Neuronal stem cell (in vitro differentiated cells): ENCODE data around the gene FAM114A1.

Experiments used
- DNase-seq: peaks from one replicate; pipeline ENCODE4 v3.0.0-alpha.2; 2013; ENCODE audit warnings: low spot score
- H2AFZ ChIP-seq: one replicate; pipeline ENCODE4 v1.6.1; 2013; ENCODE audit warnings: mild to moderate bottlenecking, low read length, inconsistent platforms
- H2AK5ac ChIP-seq: 2 replicates; pipeline ENCODE4 v1.6.1; 2013; ENCODE audit warnings: low read depth, mild to moderate bottlenecking, inconsistent platforms, low read length, moderate library complexity, mixed read lengths
- H2BK120ac ChIP-seq: 2 replicates; pipeline ENCODE4 v1.6.1; 2013; ENCODE audit warnings: low read depth, mild to moderate bottlenecking, inconsistent platforms, low read length, moderate library complexity, mixed read lengths
- H2BK12ac ChIP-seq: one replicate; pipeline ENCODE4 v1.6.1; 2013; ENCODE audit warnings: low read length, inconsistent platforms
- H2BK15ac ChIP-seq: 2 replicates; pipeline ENCODE4 v1.6.1; 2013; ENCODE audit warnings: mild to moderate bottlenecking, low read length, inconsistent platforms, mixed read lengths
- H2BK5ac ChIP-seq: one replicate; pipeline ENCODE4 v1.6.1; 2013; ENCODE audit warnings: inconsistent platforms, mild to moderate bottlenecking, low read length, moderate library complexity
- H3K14ac ChIP-seq: one replicate; pipeline ENCODE4 v1.6.1; 2013; ENCODE audit warnings: low read length, inconsistent platforms
- H3K18ac ChIP-seq: 2 replicates; pipeline ENCODE4 v1.6.1; 2013; ENCODE audit warnings: low read length, inconsistent platforms
- H3K23ac ChIP-seq: 2 replicates; pipeline ENCODE4 v1.6.1; 2013; ENCODE audit warnings: low read depth, mild to moderate bottlenecking, mixed read lengths, low read length, inconsistent platforms; ENCODE audit not compliant: poor library complexity
- H3K27ac ChIP-seq: replicated peaks from 3 replicates; pipeline ENCODE4 v1.5.1; 2013; ENCODE audit warnings: low read length, inconsistent platforms
- H3K27me3 ChIP-seq, 3 experiments: 2 replicates each; pipeline ENCODE4 v1.6.1; 2013; ENCODE audit warnings: low read length in 3 of 3, mild to moderate bottlenecking in 2 of 3, inconsistent platforms in 1 of 3, low read depth in 1 of 3, mixed read lengths in 1 of 3, moderate library complexity in 1 of 3; ENCODE audit not compliant: control insufficient read depth in 3 of 3, insufficient read depth in 3 of 3
- H3K36me3 ChIP-seq, 2 donors: replicated peaks in 1 of 2; 2 replicates each; pipeline ENCODE4 v1.6.1; 2013; ENCODE audit warnings: low read length in 2 of 2; ENCODE audit not compliant: control insufficient read depth in 2 of 2, insufficient read depth in 2 of 2
- H3K4ac ChIP-seq: 2 replicates; pipeline ENCODE4 v1.6.1; 2013; ENCODE audit warnings: inconsistent platforms, mild to moderate bottlenecking, low read length, moderate library complexity
- H3K4me1 ChIP-seq, 2 donors: 1 replicate in 1 of 2; 2 replicates in 1 of 2; pipeline ENCODE4 v1.6.1; 2013; ENCODE audit warnings: low read length in 2 of 2, low read depth in 1 of 2; ENCODE audit not compliant: control insufficient read depth in 2 of 2, insufficient read depth in 1 of 2
- H3K4me2 ChIP-seq: one replicate; pipeline ENCODE4 v1.6.1; 2013; ENCODE audit warnings: mild to moderate bottlenecking, low read length, inconsistent platforms; ENCODE audit not compliant: insufficient read depth, poor library complexity, severe bottlenecking
- H3K4me3 ChIP-seq, 2 donors: 2 replicates each; pipeline ENCODE4 v1.5.1; 2013; ENCODE audit warnings: low read length in 2 of 2, mild to moderate bottlenecking in 2 of 2, inconsistent platforms in 1 of 2, moderate library complexity in 1 of 2
- H3K79me1 ChIP-seq: one replicate; pipeline ENCODE4 v1.6.1; 2013; ENCODE audit warnings: low read depth, mild to moderate bottlenecking, inconsistent platforms, low read length, moderate library complexity
- H3K9ac ChIP-seq: one replicate; pipeline ENCODE4 v1.6.1; 2013; ENCODE audit warnings: mild to moderate bottlenecking, low read depth, low read length, inconsistent platforms; ENCODE audit not compliant: poor library complexity
- H3K9me3 ChIP-seq, 2 donors: replicated peaks in 1 of 2; 2 replicates each; pipeline versions ENCODE3 to v1.6.1; 2013; ENCODE audit warnings: low read length in 2 of 2, mild to moderate bottlenecking in 2 of 2, inconsistent platforms in 1 of 2, low read depth in 1 of 2, mixed read lengths in 1 of 2, moderate library complexity in 1 of 2; ENCODE audit not compliant: control insufficient read depth in 2 of 2, insufficient read depth in 1 of 2
- H4K8ac ChIP-seq: one replicate; pipeline ENCODE4 v1.6.1; 2013; ENCODE audit warnings: low read depth, mild to moderate bottlenecking, inconsistent platforms, low read length, moderate library complexity
- H4K91ac ChIP-seq: one replicate; pipeline ENCODE4 v1.6.1; 2013; ENCODE audit warnings: low read length, low read depth, mild to moderate bottlenecking, inconsistent platforms; ENCODE audit not compliant: poor library complexity
- WGBS, 2 donors: extraction: QIAGEN DNeasy Blood & Tissue Kit; methylation state at CpG; one replicate each; pipeline ENCODE4 v1.1.7; 2013; ENCODE audit warnings: missing lambda C conversion rate in 2 of 2, mixed read lengths in 1 of 2; ENCODE audit not compliant: insufficient read length in 2 of 2, insufficient replicate concordance in 1 of 2; ENCODE audit errors: extremely low coverage in 2 of 2; 5-methylcytosine and 5-hydroxymethylcytosine counted together

The FAM114A1 gene

DNA sequence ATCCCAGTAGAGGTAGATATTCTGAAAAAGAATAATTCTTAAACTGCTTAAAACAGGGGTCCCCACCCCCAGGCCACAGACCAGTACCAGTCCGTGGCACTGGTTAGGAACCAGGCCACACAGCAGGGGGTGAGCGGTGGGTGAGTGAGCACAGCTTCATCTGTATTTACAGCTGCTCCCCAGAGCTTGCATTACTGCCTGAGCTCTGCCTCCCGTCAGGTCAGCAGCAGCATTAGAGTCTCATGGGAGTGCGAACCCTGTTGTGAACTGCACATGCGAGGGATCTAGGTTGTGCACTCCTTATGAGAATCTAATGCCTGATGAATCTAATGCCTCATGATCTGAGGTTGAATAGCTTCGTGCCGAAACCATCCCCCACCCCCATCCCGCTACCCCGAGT, 76.8 kb downstream of the FAM114A1 start:
- H2BK120ac ChIP-seq: no peak overlapping the region
- no peak overlapping the region for H2BK15ac ChIP-seq
- no peaks in the 10 kb centered on the region for H3K36me3 ChIP-seq
- H3K18ac ChIP-seq: no peak overlapping the region
- no peaks in the 10 kb centered on the region for H3K4me1 ChIP-seq
- no peak overlapping the region for H2AK5ac ChIP-seq
- H4K8ac ChIP-seq: no peak overlapping the region
- no peak overlapping the region for H3K27ac ChIP-seq
- no peak overlapping the region for H2BK12ac ChIP-seq
- H3K4ac ChIP-seq: no peak overlapping the region
- WGBS, 2 donors: no CpG with 5 or more reads among the region's 9 CpGs
- DNase-seq: no peak
- no peak overlapping the region for H3K14ac ChIP-seq
- H3K4me3 ChIP-seq: no peak overlapping the region
- no peaks in the 10 kb centered on the region for H3K9me3 ChIP-seq
- H3K9ac ChIP-seq: no peak overlapping the region
- H2BK5ac ChIP-seq: no peak overlapping the region
- H3K23ac ChIP-seq: no peak overlapping the region
- H3K79me1 ChIP-seq: no peaks in the 10 kb centered on the region
- H2AFZ ChIP-seq: no peak overlapping the region
- no peak overlapping the region for H4K91ac ChIP-seq
- H3K27me3 ChIP-seq: no peaks in the 10 kb centered on the region
- no peak overlapping the region for H3K4me2 ChIP-seq

DNA sequence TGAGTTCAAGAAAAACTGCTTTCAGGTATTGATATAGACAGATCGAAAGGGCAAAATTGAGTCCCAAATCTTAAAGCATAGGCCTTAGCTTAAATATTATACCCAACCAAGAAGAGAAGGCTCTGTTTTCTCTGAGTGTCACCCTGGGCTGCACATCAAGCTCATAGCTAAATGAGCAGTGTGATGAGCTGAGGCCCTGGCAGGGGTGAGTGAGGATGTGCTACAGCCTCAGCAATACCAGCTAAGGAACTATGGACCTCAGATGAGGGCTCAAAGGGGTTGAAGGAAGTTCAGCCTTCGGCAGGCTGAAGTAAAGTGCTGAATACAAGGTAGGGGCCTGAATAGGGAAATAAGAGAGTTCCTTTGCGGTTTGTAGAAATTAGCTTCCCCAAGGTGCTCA, 79.3 kb downstream of the FAM114A1 start:
- H3K14ac ChIP-seq: no peak overlapping the region
- H3K36me3 ChIP-seq: no peaks in the 10 kb centered on the region
- no peak overlapping the region for H3K9ac ChIP-seq
- H3K18ac ChIP-seq: peak overlapping the region; percentile 23
- H3K4me2 ChIP-seq: no peak overlapping the region
- no peak overlapping the region for H2BK12ac ChIP-seq
- no peaks in the 10 kb centered on the region for H3K27me3 ChIP-seq
- no peaks in the 10 kb centered on the region for H3K79me1 ChIP-seq
- H3K23ac ChIP-seq: no peak overlapping the region
- no CpG with 5 or more reads among the region's 3 CpGs for WGBS, 2 donors
- H2BK120ac ChIP-seq: no peak overlapping the region
- no peak overlapping the region for H2BK5ac ChIP-seq
- H2AK5ac ChIP-seq: no peak overlapping the region
- H4K8ac ChIP-seq: no peak overlapping the region
- no peak overlapping the region for H3K4ac ChIP-seq
- H3K27ac ChIP-seq: no peak overlapping the region
- DNase-seq: no peak
- no peak overlapping the region for H2BK15ac ChIP-seq
- no peak overlapping the region for H3K4me3 ChIP-seq
- H3K4me1 ChIP-seq: no peaks in the 10 kb centered on the region
- H3K9me3 ChIP-seq: no peaks in the 10 kb centered on the region
- no peak overlapping the region for H4K91ac ChIP-seq
- H2AFZ ChIP-seq: no peak overlapping the region

DNA sequence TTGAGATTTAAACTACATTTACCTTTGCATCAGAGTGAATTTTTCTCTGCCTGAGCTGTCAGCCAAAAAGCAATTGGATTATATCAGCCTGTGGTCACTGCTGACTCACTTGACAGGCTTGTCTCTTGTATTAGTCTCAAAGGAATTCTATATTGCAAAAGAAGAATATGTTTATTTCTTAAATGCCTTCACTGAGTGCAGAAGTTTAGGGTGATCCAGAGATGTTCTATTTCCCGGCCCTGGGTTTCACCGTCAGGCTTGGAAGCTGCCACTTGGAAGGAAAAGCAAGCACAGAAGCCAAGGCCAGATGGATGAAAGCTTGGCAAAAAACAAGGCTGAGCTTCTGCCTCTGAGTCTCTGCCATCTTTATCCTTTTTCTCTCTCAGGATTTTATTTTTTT, 80.9 kb downstream of the FAM114A1 start:
- Histone ChIP-seq H2BK12ac (no peak overlapping the region), H3K9ac (no peak overlapping the region), H3K4me2 (no peak overlapping the region), H3K79me1 (no peaks in the 10 kb centered on the region), H3K27ac (no peak overlapping the region), H2AFZ (no peak overlapping the region), H3K4me1 (peaks cover 0 to under 1% of the 10 kb centered on the region in 2 donors), H3K27me3 (no peaks in the 10 kb centered on the region), H2BK120ac (no peak overlapping the region), H2BK15ac (no peak overlapping the region), H3K14ac (no peak overlapping the region), H3K9me3 (no peaks in the 10 kb centered on the region), H3K23ac (no peak overlapping the region), H4K8ac (no peak overlapping the region), H3K4me3 (no peak overlapping the region), H3K36me3 (no peaks in the 10 kb centered on the region), H2AK5ac (no peak overlapping the region), H3K4ac (no peak overlapping the region), H2BK5ac (no peak overlapping the region), H3K18ac (no peak overlapping the region), H4K91ac (no peak overlapping the region)
- no CpG with 5 or more reads among the region's 2 CpGs for WGBS, 2 donors
- DNase-seq: no peak

DNA sequence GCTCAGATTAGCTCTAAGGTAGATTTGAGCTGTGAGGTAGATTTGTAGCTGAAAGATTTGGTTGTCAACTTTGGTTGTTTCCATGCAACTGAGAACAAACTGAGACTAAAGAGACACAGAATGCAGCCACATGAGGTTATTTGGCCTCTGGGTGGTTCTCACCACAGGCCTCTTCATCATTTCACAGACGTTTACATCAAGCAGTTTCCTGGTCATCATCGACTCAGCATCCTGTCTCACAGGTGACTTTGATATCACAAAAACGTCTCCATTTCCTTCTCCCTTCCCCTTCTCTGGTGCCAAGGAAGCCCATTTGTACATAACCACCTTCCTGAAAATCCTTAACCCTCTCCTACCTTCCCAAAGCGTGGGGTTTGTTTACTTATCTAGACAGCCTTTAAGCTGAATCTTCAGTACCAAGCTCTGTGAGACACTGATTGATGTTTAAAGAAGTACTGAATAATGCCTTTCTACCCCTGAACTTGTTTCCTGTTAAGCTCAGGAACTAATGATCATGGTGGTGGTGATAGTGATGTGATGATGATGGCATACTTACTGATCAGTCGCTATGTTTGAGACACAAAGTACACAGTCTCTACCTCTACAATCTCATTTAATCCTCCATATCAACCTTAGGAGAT, 81.9 kb downstream of the FAM114A1 start:
- no peak overlapping the region for H3K4me3 ChIP-seq
- H3K27me3 ChIP-seq: no peaks in the 10 kb centered on the region
- H2AK5ac ChIP-seq: no peak overlapping the region
- H2AFZ ChIP-seq: no peak overlapping the region
- no peak overlapping the region for H3K18ac ChIP-seq
- H2BK12ac ChIP-seq: no peak overlapping the region
- no peaks in the 10 kb centered on the region for H3K9me3 ChIP-seq
- DNase-seq: no peak
- H3K14ac ChIP-seq: no peak overlapping the region
- H3K36me3 ChIP-seq: no peaks in the 10 kb centered on the region
- H4K8ac ChIP-seq: no peak overlapping the region
- no peaks in the 10 kb centered on the region for H3K79me1 ChIP-seq
- no peak overlapping the region for H3K9ac ChIP-seq
- H3K4ac ChIP-seq: no peak overlapping the region
- H2BK5ac ChIP-seq: no peak overlapping the region
- H3K4me1 ChIP-seq: peaks cover 0 to 2% of the 10 kb centered on the region in 2 donors
- no peak overlapping the region for H2BK120ac ChIP-seq
- no CpG with 5 or more reads among the region's 5 CpGs for WGBS, 2 donors
- H3K4me2 ChIP-seq: no peak overlapping the region
- no peak overlapping the region for H2BK15ac ChIP-seq
- no peak overlapping the region for H3K23ac ChIP-seq
- no peak overlapping the region for H3K27ac ChIP-seq
- H4K91ac ChIP-seq: no peak overlapping the region
